GM21529 (cell line): ENCODE results near the gene GEMIN4.
"Not testable (repeated sequence)": the region's sequence is repeated elsewhere in the genome, so short reads cannot be mapped to it uniquely, and the experiment has no call there.

Experiments
- ATAC-seq: cut with Tn5 transposase; IDR thresholded peaks from one replicate; pipeline ENCODE4 v1.9.1; 2021; ENCODE audit not compliant: unreplicated experiment

Gene GEMIN4

GRCh38 chr17:781805-782731 lies 30.0 kb upstream of the GEMIN4 start, which contains the start of the genes GLOD4 and MRM3:
TSS of gene GLOD4 (minus strand) at chr17:782280. CDS start at chr17:782255, 25 bp downstream.
TSS of gene MRM3 (plus strand) at chr17:782353. CDS start at chr17:782379, 26 bp downstream.
- ATAC-seq, result peak; percentile 85

GRCh38 chr17:778096-778495 lies 26.0 kb upstream of the GEMIN4 start:
- no peak for ATAC-seq

GRCh38 chr17:774313-774584 lies 22.2 kb upstream of the GEMIN4 start:
- no peak for ATAC-seq

- ATAC-seq, result no peak
Measured at GRCh38 chr17:773467-774312, 21.6 kb upstream of the GEMIN4 start.

- ATAC-seq, result no peak
Measured at GRCh38 chr17:773016-773415, 21.0 kb upstream of the GEMIN4 start.

GRCh38 chr17:767076-767475 lies 15.0 kb upstream of the GEMIN4 start:
- ATAC-seq, result no peak

GRCh38 chr17:760371-760770 lies 8.3 kb upstream of the GEMIN4 start:
- no peak for ATAC-seq

- no peak for ATAC-seq
Measured at GRCh38 chr17:759964-760363, 7.9 kb upstream of the GEMIN4 start.

- not testable (repeated sequence) for ATAC-seq
Measured at GRCh38 chr17:756010-756567, 4.0 kb upstream of the GEMIN4 start.

- ATAC-seq, result not testable (repeated sequence)
Measured at GRCh38 chr17:755319-755961, 3.4 kb upstream of the GEMIN4 start.

- no peak for ATAC-seq
Measured at GRCh38 chr17:753418-753817, 1.4 kb upstream of the GEMIN4 start.

- ATAC-seq, result no peak
Measured at GRCh38 chr17:752620-753219, 656 bp upstream of the GEMIN4 start.

GRCh38 chr17:751269-752001 lies 629 bp downstream of the GEMIN4 start:
- peak; percentile 26 for ATAC-seq

- ATAC-seq, result no peak
Measured at GRCh38 chr17:750431-751037, 1.5 kb downstream of the GEMIN4 start.

- not testable (repeated sequence) for ATAC-seq
Measured at GRCh38 chr17:749359-749758, 2.7 kb downstream of the GEMIN4 start.

- not testable (repeated sequence) for ATAC-seq
Measured at GRCh38 chr17:748604-749003, 3.5 kb downstream of the GEMIN4 start.

- ATAC-seq, result no peak
Measured at GRCh38 chr17:746783-747629, 5.1 kb downstream of the GEMIN4 start.

- no peak for ATAC-seq
Measured at GRCh38 chr17:746181-746580, 5.9 kb downstream of the GEMIN4 start.

- no peak for ATAC-seq
Measured at GRCh38 chr17:745406-745805, 6.7 kb downstream of the GEMIN4 start.
